Natural killer cell (primary cell): ENCODE data around the gene STARD7. TPM values are rescaled to one million over a fixed set of nuclear protein-coding genes. Genes with fewer than 3 reads are reported as not detected.

Experiments
- ATAC-seq, 3 donors: fragments of 150-1000 bp in 2 of 3; fragments of 200-7000 bp in 1 of 3; cut with Tn5 transposase; 1 replicate in 1 of 3; 2 replicates in 2 of 3; pipeline ENCODE4 v1.10.0; 2021; ENCODE audit warnings: mild to moderate bottlenecking in 2 of 3, moderate library complexity in 2 of 3
- DNase-seq, 2 donors: peaks; one replicate each; pipeline versions ENCODE4 v3.0.0 to v3.0.0-alpha.2; 2013 to 2021; ENCODE audit warnings: mixed read lengths in 1 of 2
- H3K27ac ChIP-seq: one replicate; pipeline ENCODE4 v1.5.1; 2013; ENCODE audit warnings: mild to moderate bottlenecking, low read length
- H3K27me3 ChIP-seq: one replicate; pipeline ENCODE4 v1.6.1; 2013; ENCODE audit warnings: low read length; ENCODE audit not compliant: control insufficient read depth, insufficient read depth
- H3K36me3 ChIP-seq: one replicate; pipeline ENCODE4 v1.6.1; 2013; ENCODE audit warnings: low read length; ENCODE audit not compliant: control insufficient read depth, insufficient read depth
- H3K4me1 ChIP-seq: one replicate; pipeline ENCODE4 v1.6.1; 2013; ENCODE audit warnings: low read length; ENCODE audit not compliant: control insufficient read depth, insufficient read depth
- H3K4me3 ChIP-seq: one replicate; pipeline ENCODE4 v1.5.1; 2013; ENCODE audit warnings: low read length
- H3K9me3 ChIP-seq: one replicate; pipeline ENCODE4 v1.6.1; 2013; ENCODE audit warnings: low read length; ENCODE audit not compliant: control insufficient read depth, insufficient read depth
- H3K27ac Mint-ChIP-seq, 2 donors: one replicate each; pipeline ENCODE4 v1.8.0; 2022; ENCODE audit warnings: mild to moderate bottlenecking in 2 of 2, mixed read lengths in 2 of 2, moderate library complexity in 1 of 2
- H3K27me3 Mint-ChIP-seq, 2 donors: one replicate each; pipeline ENCODE4 v1.8.0; 2022; ENCODE audit warnings: low read depth in 2 of 2, mixed read lengths in 2 of 2
- H3K36me3 Mint-ChIP-seq: one replicate; pipeline ENCODE4 v1.8.0; 2022; ENCODE audit warnings: mixed read lengths
- H3K4me1 Mint-ChIP-seq, 2 donors: one replicate each; pipeline ENCODE4 v1.8.0; 2022; ENCODE audit warnings: mixed read lengths in 2 of 2
- H3K4me3 Mint-ChIP-seq: one replicate; pipeline ENCODE4 v1.8.0; 2022; ENCODE audit warnings: mild to moderate bottlenecking, moderate library complexity, mixed read lengths
- H3K9me3 Mint-ChIP-seq, 2 donors: one replicate each; pipeline ENCODE4 v1.8.0; 2022; ENCODE audit warnings: mixed read lengths in 2 of 2
- WGBS: methylation state at CpG from one replicate; pipeline ENCODE4 v1.1.7; 2013; ENCODE audit warnings: missing lambda C conversion rate; ENCODE audit not compliant: insufficient coverage; 5-methylcytosine and 5-hydroxymethylcytosine counted together
- intact Hi-C: fragments of 100-400 bp; cut with micrococcal nuclease; formaldehyde crosslinking; loops from one replicate; pipeline ENCODE4 v1.14.2; 2022
- total RNA-seq, 4 donors: library from RNA; stranded (reverse); fragments of 120-200 nt in 1 of 4; gene quantifications; one replicate each; pipeline versions ENCODE4 v1.2.3 to v1.2.4, GENCODE V29; 2013 to 2022
- TF ChIP-seq, protein P1 (sequence below): fragments of 200-600 bp; IDR thresholded peaks from one replicate; pipeline ENCODE4 v1.8.0; 2022; ENCODE audit warnings: antibody characterized with exemption

The STARD7 gene
- total RNA-seq, 3 donors from 2014 or later (not counting 1 experiment from before 2014, with no cell fraction given) = 62.6 to 106 (median 86.1) TPM

DNA sequence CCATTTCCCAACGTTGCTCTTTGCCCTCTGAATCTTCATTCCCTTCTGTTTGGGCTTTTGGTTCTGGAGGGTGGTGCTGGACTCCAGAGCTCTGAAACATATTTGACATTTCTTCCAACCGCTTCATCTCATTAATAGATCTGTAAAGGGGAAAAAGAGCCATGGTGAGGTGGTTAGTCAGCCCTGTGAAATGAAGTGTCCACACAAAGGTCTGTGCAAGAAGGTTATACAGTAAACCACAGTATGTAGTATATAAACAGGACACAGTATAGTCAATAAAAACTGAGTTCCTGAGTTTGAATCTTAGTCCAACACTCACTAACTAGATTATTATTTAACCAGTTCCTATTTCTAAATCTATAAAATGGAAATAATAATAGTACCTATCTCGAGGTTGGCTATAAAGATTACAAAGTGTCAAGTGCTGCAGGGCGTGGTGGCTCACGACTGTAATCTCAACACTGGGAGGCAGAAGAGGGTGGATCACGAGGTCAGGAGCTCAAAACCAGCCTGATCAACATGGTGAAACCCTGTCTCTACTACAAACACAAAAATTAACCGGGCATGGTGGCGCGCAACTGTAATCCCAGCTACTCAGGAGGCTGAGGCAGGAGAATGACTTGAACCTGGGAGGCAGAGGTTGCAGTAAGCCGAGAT, 13.1 kb downstream of the STARD7 start:
- H3K36me3 Mint-ChIP-seq = peaks cover 42% of the 10 kb centered on the region
- TF ChIP-seq, protein P1, sequence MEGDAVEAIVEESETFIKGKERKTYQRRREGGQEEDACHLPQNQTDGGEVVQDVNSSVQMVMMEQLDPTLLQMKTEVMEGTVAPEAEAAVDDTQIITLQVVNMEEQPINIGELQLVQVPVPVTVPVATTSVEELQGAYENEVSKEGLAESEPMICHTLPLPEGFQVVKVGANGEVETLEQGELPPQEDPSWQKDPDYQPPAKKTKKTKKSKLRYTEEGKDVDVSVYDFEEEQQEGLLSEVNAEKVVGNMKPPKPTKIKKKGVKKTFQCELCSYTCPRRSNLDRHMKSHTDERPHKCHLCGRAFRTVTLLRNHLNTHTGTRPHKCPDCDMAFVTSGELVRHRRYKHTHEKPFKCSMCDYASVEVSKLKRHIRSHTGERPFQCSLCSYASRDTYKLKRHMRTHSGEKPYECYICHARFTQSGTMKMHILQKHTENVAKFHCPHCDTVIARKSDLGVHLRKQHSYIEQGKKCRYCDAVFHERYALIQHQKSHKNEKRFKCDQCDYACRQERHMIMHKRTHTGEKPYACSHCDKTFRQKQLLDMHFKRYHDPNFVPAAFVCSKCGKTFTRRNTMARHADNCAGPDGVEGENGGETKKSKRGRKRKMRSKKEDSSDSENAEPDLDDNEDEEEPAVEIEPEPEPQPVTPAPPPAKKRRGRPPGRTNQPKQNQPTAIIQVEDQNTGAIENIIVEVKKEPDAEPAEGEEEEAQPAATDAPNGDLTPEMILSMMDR = no peak
- no peak for DNase-seq
- no peaks in the 10 kb centered on the region for H3K9me3 ChIP-seq
- H3K9me3 Mint-ChIP-seq = no peaks in the 10 kb centered on the region
- no peak for ATAC-seq
- H3K4me1 Mint-ChIP-seq = peaks cover 35 to 56% of the 10 kb centered on the region in 2 donors
- H3K4me3 Mint-ChIP-seq = no peak overlapping the region
- no peak overlapping the region for H3K4me3 ChIP-seq
- H3K27ac Mint-ChIP-seq = peak overlapping the region; percentile 6 to 57
- intact Hi-C loops = no loop called here
- H3K4me1 ChIP-seq = no peaks in the 10 kb centered on the region
- no peaks in the 10 kb centered on the region for H3K27me3 ChIP-seq
- no peak overlapping the region for H3K27ac ChIP-seq
- peaks cover 44% of the 10 kb centered on the region for H3K36me3 ChIP-seq
- 83% methylated on average over 9 of the region's 10 CpGs for WGBS
- no peaks in the 10 kb centered on the region for H3K27me3 Mint-ChIP-seq

DNA sequence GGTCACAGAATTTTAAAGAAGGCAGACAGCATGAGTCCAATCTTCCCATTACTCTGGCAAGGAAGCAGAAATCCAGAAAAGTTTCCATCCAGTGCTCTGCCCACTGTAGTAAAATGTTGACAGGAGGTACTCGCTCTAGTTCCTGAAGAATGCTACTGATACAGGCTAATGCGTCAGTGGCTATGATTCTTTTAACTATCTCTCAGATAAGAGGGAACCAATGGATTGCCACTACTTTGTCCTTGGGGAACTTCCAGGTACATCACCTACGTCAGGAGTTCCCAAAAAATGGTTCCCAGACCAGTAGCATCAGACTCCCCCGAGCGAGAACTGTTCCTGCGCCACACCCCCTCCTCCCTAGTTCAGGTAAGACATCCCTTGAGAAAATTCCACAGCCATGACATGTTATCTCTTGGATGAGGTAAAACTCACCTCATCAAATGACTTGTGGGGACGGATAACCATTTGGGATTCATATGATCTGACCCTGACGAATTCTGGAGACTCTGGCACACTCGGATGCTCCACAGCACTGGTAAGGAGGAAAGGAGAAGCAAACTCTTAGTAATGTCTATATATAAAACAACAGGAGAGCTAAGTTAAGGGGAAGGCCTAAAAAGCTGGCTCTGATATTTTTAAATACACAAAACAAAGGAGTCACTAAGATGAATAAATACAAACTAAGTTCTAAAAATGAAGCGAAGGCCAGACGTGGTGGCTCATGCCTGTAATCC, 16.5 kb downstream of the STARD7 start:
- Histone ChIP-seq H3K4me3 (no peak overlapping the region), H3K36me3 (peaks cover 59% of the 10 kb centered on the region), H3K27ac (no peak overlapping the region), H3K27me3 (no peaks in the 10 kb centered on the region), H3K4me1 (no peaks in the 10 kb centered on the region), H3K9me3 (no peaks in the 10 kb centered on the region)
- H3K36me3 Mint-ChIP-seq = peaks cover 42% of the 10 kb centered on the region
- TF ChIP-seq, protein P1 = no peak
- H3K27ac Mint-ChIP-seq = no peak overlapping the region
- H3K4me1 Mint-ChIP-seq = peaks cover 19 to 30% of the 10 kb centered on the region in 2 donors
- intact Hi-C loops = no loop called here
- DNase-seq (no peak), ATAC-seq (no peak)
- 96% methylated on average over 8 of the region's 11 CpGs for WGBS
- H3K27me3 Mint-ChIP-seq = no peaks in the 10 kb centered on the region
- no peaks in the 10 kb centered on the region for H3K9me3 Mint-ChIP-seq
- H3K4me3 Mint-ChIP-seq = no peak overlapping the region

DNA sequence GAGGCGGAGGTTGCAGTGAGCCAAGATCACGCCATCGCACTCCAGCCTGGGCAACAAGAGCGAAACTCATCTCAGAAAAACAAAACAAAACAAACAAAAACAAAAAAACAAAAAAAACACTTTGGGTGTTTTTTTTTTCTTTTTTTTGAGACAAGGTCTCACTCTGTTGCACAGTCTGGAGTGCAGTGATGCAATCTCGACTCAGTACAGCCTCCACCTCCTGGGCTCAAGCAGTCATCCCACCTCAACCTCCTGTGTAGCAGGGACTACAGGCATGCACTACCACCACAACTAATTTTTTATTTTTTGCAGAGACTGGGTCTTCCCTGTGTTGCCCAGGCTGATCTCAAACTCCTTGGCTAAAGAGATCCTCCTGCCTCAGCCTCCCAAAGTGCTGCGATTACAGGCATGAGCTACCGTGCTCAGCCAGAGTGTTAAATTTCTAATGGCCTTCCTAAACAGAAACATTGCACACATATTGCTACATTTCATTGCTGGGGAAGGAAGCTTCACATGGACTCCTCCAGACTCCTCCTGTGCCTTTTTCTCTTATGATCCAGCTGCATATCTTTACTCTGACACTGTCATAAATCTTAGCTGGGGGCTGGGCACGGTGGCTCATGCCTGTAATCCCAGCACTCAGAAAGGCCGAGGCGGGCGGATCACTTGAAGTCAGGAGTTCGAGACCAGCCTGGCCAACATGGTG, 19.7 kb downstream of the STARD7 start:
- Histone ChIP-seq H3K27me3 (no peaks in the 10 kb centered on the region), H3K27ac (no peak overlapping the region), H3K9me3 (no peaks in the 10 kb centered on the region), H3K4me3 (no peak overlapping the region), H3K36me3 (peaks cover 73% of the 10 kb centered on the region), H3K4me1 (no peaks in the 10 kb centered on the region)
- Mint-ChIP-seq H3K27ac (no peak overlapping the region), H3K9me3 (no peaks in the 10 kb centered on the region), H3K4me3 (no peak overlapping the region), H3K27me3 (no peaks in the 10 kb centered on the region), H3K36me3 (peaks cover 51% of the 10 kb centered on the region), H3K4me1 (peaks cover 10 to 16% of the 10 kb centered on the region in 2 donors)
- no peak for ATAC-seq
- 94% methylated on average over 10 of the region's 12 CpGs for WGBS
- TF ChIP-seq, protein P1 = no peak
- DNase-seq = no peak
- intact Hi-C loops = no loop called here
